Prostate gland (tissue), 2 donors: ENCODE results near the gene PTPRM. TPM values are rescaled to one million over a fixed set of nuclear protein-coding genes. Genes with fewer than 3 reads are reported as not detected.

ENCODE experiments used
- DNase-seq: peaks from one replicate; pipeline ENCODE4 v3.0.0-alpha.2; 2019; ENCODE audit warnings: low spot score
- H3K27ac ChIP-seq, 2 donors: fragments of 200-600 bp; sonication (generic); 2 replicates each; pipeline ENCODE4 v1.5.1; 2017 to 2019
- H3K27me3 ChIP-seq: fragments of 200-600 bp; sonication (generic); replicated peaks from 2 replicates; pipeline ENCODE4 v1.5.1; 2019; ENCODE audit not compliant: insufficient read depth
- H3K36me3 ChIP-seq, 2 donors: fragments of 200-600 bp; sonication (generic); 1 replicate in 1 of 2; 2 replicates in 1 of 2; pipeline versions ENCODE4 v1.5.1 to v1.8.1; 2017 to 2019
- H3K4me1 ChIP-seq: fragments of 200-600 bp; sonication (generic); replicated peaks from 2 replicates; pipeline ENCODE4 v1.5.1; 2019
- H3K4me3 ChIP-seq, 2 donors: fragments of 200-600 bp; sonication (generic); 2 replicates each; pipeline ENCODE4 v1.5.1; 2017 to 2019
- H3K9me3 ChIP-seq: fragments of 200-600 bp; sonication (generic); 2 replicates; pipeline ENCODE4 v1.5.1; 2017
- POLR2A ChIP-seq: fragments of 450-650 bp; IDR thresholded peaks from one replicate; pipeline ENCODE4 v1.6.1; 2016; ENCODE audit warnings: antibody characterized with exemption, mild to moderate bottlenecking
- POLR2AphosphoS5 ChIP-seq: sonication (generic); formaldehyde crosslinking; IDR thresholded peaks from one replicate; pipeline ENCODE4 v1.6.1; 2017; ENCODE audit warnings: antibody characterized with exemption
- WGBS: methylation state at CpG from one replicate; pipeline ENCODE4 v1.1.5; 2018; 5-methylcytosine and 5-hydroxymethylcytosine counted together
- intact Hi-C: fragments of 100-400 bp; cut with DNase I; formaldehyde crosslinking; loops from one replicate; pipeline ENCODE4 v1.14.2; 2022
- total RNA-seq, 2 donors: library from RNA; depleted of rRNA; stranded (reverse); fragments of >200 nt; gene quantifications; one replicate each; pipeline ENCODE4 v1.1.0, GENCODE V29; 2016
- TF ChIP-seq, protein P1 (sequence below), 4 experiments: fragments of 200-600 bp in 2 of 4; fragments of 450-650 bp in 2 of 4; sonication (generic) in 2 of 4; IDR thresholded peaks; 1 replicate in 3 of 4; 2 replicates in 1 of 4; pipeline ENCODE4 v1.5.1; 2016 to 2019; ENCODE audit warnings: antibody characterized with exemption in 4 of 4, mild to moderate bottlenecking in 2 of 4, moderate library complexity in 2 of 4

PTPRM gene
- total RNA-seq, 2 donors from 2014 or later = 32.9 to 92.6 TPM

DNA sequence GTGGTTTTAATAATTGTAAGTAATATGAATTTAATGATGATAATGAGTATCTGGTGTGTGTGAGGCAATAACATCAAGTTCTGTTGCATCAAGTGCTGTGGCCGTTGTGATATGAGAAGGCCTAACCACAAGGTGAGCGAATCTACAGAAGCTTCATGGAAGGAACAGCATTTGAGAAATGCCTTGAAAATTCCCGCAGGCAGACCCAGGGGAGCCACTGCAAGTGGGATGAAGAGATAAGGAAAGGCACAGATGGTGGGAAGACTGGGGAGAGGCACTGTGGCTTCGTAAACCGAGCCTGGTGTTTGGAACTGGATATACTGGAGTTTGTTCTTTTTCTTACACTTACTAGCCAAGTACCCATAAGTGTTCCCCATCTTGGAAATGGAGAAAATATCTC, 357.5 kb downstream of the PTPRM start:
- H3K4me1 ChIP-seq = no peaks in the 10 kb centered on the region
- intact Hi-C loops = no loop called here
- H3K36me3 ChIP-seq = no peaks in the 10 kb centered on the region

DNA sequence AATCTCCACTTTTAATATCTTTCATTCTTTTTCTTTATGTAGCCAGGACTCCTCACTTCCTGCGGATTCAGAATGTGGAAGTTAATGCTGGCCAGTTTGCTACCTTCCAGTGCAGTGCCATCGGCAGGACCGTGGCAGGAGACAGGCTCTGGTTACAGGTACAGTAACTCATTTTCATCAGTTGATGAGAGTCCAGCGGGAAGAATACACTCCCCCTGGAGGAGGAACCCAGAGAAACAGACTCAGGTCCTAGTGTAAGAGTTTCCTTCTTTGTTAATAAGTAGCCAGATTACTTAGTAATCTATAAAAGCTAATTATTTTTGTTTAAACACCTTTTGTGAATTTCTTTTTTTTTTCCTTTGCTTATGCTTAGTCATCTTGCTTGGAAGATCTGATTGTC, 359.4 kb downstream of the PTPRM start:
- no peaks in the 10 kb centered on the region for H3K9me3 ChIP-seq
- DNase-seq = no peak
- intact Hi-C loops = no loop called here
- no peak overlapping the region for H3K4me3 ChIP-seq
- no peaks in the 10 kb centered on the region for H3K36me3 ChIP-seq
- 54% methylated on average over 4 of the region's 4 CpGs for WGBS
- no peaks in the 10 kb centered on the region for H3K4me1 ChIP-seq
- H3K27ac ChIP-seq = no peak overlapping the region
- no peaks in the 10 kb centered on the region for H3K27me3 ChIP-seq
- no peak for TF ChIP-seq POLR2AphosphoS5
- TF ChIP-seq POLR2A = no peak
- TF ChIP-seq, protein P1, sequence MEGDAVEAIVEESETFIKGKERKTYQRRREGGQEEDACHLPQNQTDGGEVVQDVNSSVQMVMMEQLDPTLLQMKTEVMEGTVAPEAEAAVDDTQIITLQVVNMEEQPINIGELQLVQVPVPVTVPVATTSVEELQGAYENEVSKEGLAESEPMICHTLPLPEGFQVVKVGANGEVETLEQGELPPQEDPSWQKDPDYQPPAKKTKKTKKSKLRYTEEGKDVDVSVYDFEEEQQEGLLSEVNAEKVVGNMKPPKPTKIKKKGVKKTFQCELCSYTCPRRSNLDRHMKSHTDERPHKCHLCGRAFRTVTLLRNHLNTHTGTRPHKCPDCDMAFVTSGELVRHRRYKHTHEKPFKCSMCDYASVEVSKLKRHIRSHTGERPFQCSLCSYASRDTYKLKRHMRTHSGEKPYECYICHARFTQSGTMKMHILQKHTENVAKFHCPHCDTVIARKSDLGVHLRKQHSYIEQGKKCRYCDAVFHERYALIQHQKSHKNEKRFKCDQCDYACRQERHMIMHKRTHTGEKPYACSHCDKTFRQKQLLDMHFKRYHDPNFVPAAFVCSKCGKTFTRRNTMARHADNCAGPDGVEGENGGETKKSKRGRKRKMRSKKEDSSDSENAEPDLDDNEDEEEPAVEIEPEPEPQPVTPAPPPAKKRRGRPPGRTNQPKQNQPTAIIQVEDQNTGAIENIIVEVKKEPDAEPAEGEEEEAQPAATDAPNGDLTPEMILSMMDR (IDR thresholded peaks at IDR 0.05) = no peak

More for the DNA sequence above, 357.5 kb downstream of the PTPRM start:
- H3K4me3 ChIP-seq = no peak overlapping the region
- WGBS = 88% methylated on average over 5 of the region's 5 CpGs
- H3K27ac ChIP-seq = no peak overlapping the region
- DNase-seq = no peak
- no peaks in the 10 kb centered on the region for H3K9me3 ChIP-seq
- TF ChIP-seq, protein P1 (IDR thresholded peaks at IDR 0.05) = no peak
- no peak for TF ChIP-seq POLR2A
- no peak for TF ChIP-seq POLR2AphosphoS5
- no peaks in the 10 kb centered on the region for H3K27me3 ChIP-seq

DNA sequence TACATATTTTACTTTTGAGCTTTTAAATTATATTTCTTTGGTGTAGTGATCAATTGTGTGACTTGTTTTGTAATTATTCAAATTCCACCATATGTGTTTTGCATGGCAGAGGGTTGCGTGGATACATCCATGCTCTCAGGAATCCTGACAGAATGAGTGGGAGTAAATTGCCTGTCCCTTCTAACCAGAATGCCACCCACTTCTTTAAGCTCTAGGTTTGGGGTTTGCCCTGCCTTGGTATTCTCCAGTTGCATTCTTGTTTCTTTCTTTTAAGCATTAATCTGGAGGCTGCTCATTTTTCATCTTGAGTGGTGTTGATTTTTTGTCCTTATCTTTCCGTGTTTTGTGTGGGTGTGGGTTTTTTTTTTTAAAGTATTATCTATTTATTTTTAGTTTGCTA, 360.0 kb downstream of the PTPRM start:
- Histone ChIP-seq H3K27ac (no peak overlapping the region), H3K4me1 (no peaks in the 10 kb centered on the region), H3K4me3 (no peak overlapping the region), H3K27me3 (no peaks in the 10 kb centered on the region), H3K36me3 (no peaks in the 10 kb centered on the region), H3K9me3 (no peaks in the 10 kb centered on the region)
- DNase-seq = no peak
- 67% methylated on average over 2 of the region's 2 CpGs for WGBS
- TF ChIP-seq POLR2AphosphoS5 = no peak
- no peak for TF ChIP-seq POLR2A
- TF ChIP-seq, protein P1 (IDR thresholded peaks at IDR 0.05) = no peak
- intact Hi-C loops = no loop called here

DNA sequence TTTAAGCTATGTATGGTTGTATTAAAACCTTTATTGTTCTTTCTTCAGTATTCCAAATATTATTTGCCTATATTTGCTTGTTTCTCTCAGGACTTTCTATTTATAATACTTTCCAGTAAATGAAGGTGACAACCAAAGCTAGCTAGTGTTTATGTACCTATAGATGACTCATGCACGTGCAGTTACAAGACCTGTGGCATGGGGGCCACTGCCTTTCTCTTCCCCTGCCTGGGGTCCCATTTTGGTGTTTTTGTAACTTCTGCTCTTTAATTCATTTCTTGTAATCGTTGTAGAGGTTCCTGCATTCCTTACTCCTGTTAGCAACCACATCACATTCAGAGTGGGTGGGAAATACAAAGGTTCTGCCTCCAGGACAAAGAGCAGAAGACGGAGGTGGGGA, 364.6 kb downstream of the PTPRM start:
- 58% methylated on average over 3 of the region's 3 CpGs for WGBS
- intact Hi-C loops = no loop called here
- TF ChIP-seq POLR2AphosphoS5 = no peak
- TF ChIP-seq, protein P1 (IDR thresholded peaks at IDR 0.05) = no peak
- TF ChIP-seq POLR2A = no peak

DNA sequence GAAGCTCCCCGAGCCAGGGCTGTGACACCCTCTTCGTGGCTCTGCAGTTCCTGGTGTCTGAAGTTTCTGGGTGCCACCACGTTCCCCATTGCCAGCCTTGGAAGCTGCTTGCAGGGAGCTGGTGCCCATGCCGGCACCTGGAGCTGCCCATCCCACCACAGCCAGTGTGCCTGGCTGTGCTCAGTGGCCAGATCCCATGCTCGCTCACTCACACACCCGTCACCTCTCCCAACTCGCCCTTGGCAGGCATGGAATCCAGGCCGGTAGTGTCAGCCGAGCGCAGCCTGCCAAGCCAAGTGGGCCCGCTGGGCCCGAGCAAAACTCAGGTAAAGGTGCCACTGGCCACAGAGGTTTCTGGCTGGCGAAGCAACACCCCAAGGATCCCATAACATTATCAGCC, 370.2 kb downstream of the PTPRM start:
- 87% methylated on average over 12 of the region's 13 CpGs for WGBS
- Histone ChIP-seq H3K27me3 (no peaks in the 10 kb centered on the region), H3K27ac (no peak overlapping the region), H3K36me3 (no peaks in the 10 kb centered on the region), H3K9me3 (no peaks in the 10 kb centered on the region), H3K4me3 (no peak overlapping the region), H3K4me1 (no peaks in the 10 kb centered on the region)
- no peak for DNase-seq
- TF ChIP-seq POLR2AphosphoS5 (no peak), POLR2A (no peak)
- TF ChIP-seq, protein P1 (IDR thresholded peaks at IDR 0.05) = no peak
- intact Hi-C loops = no loop called here

More for the DNA sequence above, 364.6 kb downstream of the PTPRM start:
- H3K27me3 ChIP-seq = no peaks in the 10 kb centered on the region
- H3K9me3 ChIP-seq = no peaks in the 10 kb centered on the region
- H3K27ac ChIP-seq = no peak overlapping the region
- DNase-seq = no peak
- no peak overlapping the region for H3K4me3 ChIP-seq
- H3K36me3 ChIP-seq = no peaks in the 10 kb centered on the region
- no peaks in the 10 kb centered on the region for H3K4me1 ChIP-seq
